ENCODE data around the gene GK2.

Gene GK2

GRCh38 chr4:79403356-79403755, 4.7 kb downstream of the GK2 start:
- H3K14ac ChIP-seq (ENCODE audit: low read length) = no peak overlapping the region
- no peak overlapping the region for H3K23ac ChIP-seq (ENCODE audit: low read length)
- H3K4me1 ChIP-seq (ENCODE audit: control insufficient read depth in 1 of 2, insufficient read depth in 2 of 2, low read length in 2 of 2) = no peaks in the 10 kb centered on the region
- H3K18ac ChIP-seq (ENCODE audit: low read length) = no peak overlapping the region
- H4K12ac ChIP-seq (ENCODE audit: low read depth, low read length) = no peak overlapping the region
- peaks cover 2% of the 10 kb centered on the region for H3K9me3 ChIP-seq (ENCODE audit: insufficient read depth, low read depth, low read length)
- H2AK5ac ChIP-seq (ENCODE audit: low read length) = no peak overlapping the region
- no peaks in the 10 kb centered on the region for H3K79me1 ChIP-seq (ENCODE audit: low read length)
- no peak overlapping the region for H2BK5ac ChIP-seq (ENCODE audit: low read depth, low read length, poor library complexity)
- H3K4ac ChIP-seq (ENCODE audit: low read depth, low read length) = no peak overlapping the region
- H3K4me2 ChIP-seq (ENCODE audit: low read length) = no peak overlapping the region
- H3K27ac ChIP-seq (ENCODE audit: low read depth, low read length) = no peak overlapping the region
- no peak overlapping the region for H4K8ac ChIP-seq (ENCODE audit: low read depth, low read length)
- no peak for DNase-seq
- H2BK120ac ChIP-seq (ENCODE audit: insufficient read depth, low read length, poor library complexity) = no peak overlapping the region
- no peaks in the 10 kb centered on the region for H3K27me3 ChIP-seq (ENCODE audit: insufficient read depth, low read length)
- H3K36me3 ChIP-seq (ENCODE audit: control insufficient read depth in 1 of 2, insufficient read depth in 2 of 2, low read length in 2 of 2) = no peaks in the 10 kb centered on the region
- no peak overlapping the region for H2AFZ ChIP-seq (ENCODE audit: insufficient read depth, low read length, poor library complexity)
- no peak overlapping the region for H4K91ac ChIP-seq (ENCODE audit: low read depth, low read length)
- H2BK12ac ChIP-seq (ENCODE audit: low read length) = no peak overlapping the region
- no peaks in the 10 kb centered on the region for H3K79me2 ChIP-seq (ENCODE audit: control insufficient read depth, insufficient read depth, low read length, poor library complexity)
- H3K4me3 ChIP-seq (ENCODE audit: low read depth, low read length) = no peak overlapping the region
- no CpG with 5 or more reads among the region's 1 CpG for WGBS (ENCODE audit: extremely low coverage, insufficient coverage, insufficient read length)
- no peak overlapping the region for H3K9ac ChIP-seq (ENCODE audit: low read length)

GRCh38 chr4:79402332-79402851, 5.6 kb downstream of the GK2 start:
- no peaks in the 10 kb centered on the region for H3K79me1 ChIP-seq (ENCODE audit: low read length)
- H2BK5ac ChIP-seq (ENCODE audit: low read depth, low read length, poor library complexity) = no peak overlapping the region
- H3K9ac ChIP-seq (ENCODE audit: low read length) = no peak overlapping the region
- no peak overlapping the region for H3K4me2 ChIP-seq (ENCODE audit: low read length)
- no peaks in the 10 kb centered on the region for H3K36me3 ChIP-seq (ENCODE audit: control insufficient read depth in 1 of 2, insufficient read depth in 2 of 2, low read length in 2 of 2)
- no peak overlapping the region for H2AFZ ChIP-seq (ENCODE audit: insufficient read depth, low read length, poor library complexity)
- no CpG with 5 or more reads among the region's 1 CpG for WGBS (ENCODE audit: extremely low coverage, insufficient coverage, insufficient read length)
- H3K4me3 ChIP-seq (ENCODE audit: low read depth, low read length) = no peak overlapping the region
- no peaks in the 10 kb centered on the region for H3K9me3 ChIP-seq (ENCODE audit: insufficient read depth, low read depth, low read length)
- H3K23ac ChIP-seq (ENCODE audit: low read length) = no peak overlapping the region
- H3K79me2 ChIP-seq (ENCODE audit: control insufficient read depth, insufficient read depth, low read length, poor library complexity) = no peaks in the 10 kb centered on the region
- H3K4me1 ChIP-seq (ENCODE audit: control insufficient read depth in 1 of 2, insufficient read depth in 2 of 2, low read length in 2 of 2) = no peaks in the 10 kb centered on the region
- H4K8ac ChIP-seq (ENCODE audit: low read depth, low read length) = no peak overlapping the region
- no peak overlapping the region for H3K27ac ChIP-seq (ENCODE audit: low read depth, low read length)
- no peak overlapping the region for H3K4ac ChIP-seq (ENCODE audit: low read depth, low read length)
- H2AK5ac ChIP-seq (ENCODE audit: low read length) = no peak overlapping the region
- no peak overlapping the region for H4K12ac ChIP-seq (ENCODE audit: low read depth, low read length)
- no peak overlapping the region for H3K18ac ChIP-seq (ENCODE audit: low read length)
- no peak overlapping the region for H2BK120ac ChIP-seq (ENCODE audit: insufficient read depth, low read length, poor library complexity)
- DNase-seq = no peak
- no peak overlapping the region for H2BK12ac ChIP-seq (ENCODE audit: low read length)
- no peak overlapping the region for H3K14ac ChIP-seq (ENCODE audit: low read length)
- no peak overlapping the region for H4K91ac ChIP-seq (ENCODE audit: low read depth, low read length)
- no peaks in the 10 kb centered on the region for H3K27me3 ChIP-seq (ENCODE audit: insufficient read depth, low read length)

GRCh38 chr4:79399076-79399475, 9.0 kb downstream of the GK2 start:
- Histone ChIP-seq H3K9ac (ENCODE audit: low read length) (no peak overlapping the region), H3K18ac (ENCODE audit: low read length) (no peak overlapping the region), H3K23ac (ENCODE audit: low read length) (no peak overlapping the region), H3K79me2 (ENCODE audit: control insufficient read depth, insufficient read depth, low read length, poor library complexity) (no peaks in the 10 kb centered on the region), H3K36me3 (ENCODE audit: control insufficient read depth in 1 of 2, insufficient read depth in 2 of 2, low read length in 2 of 2) (no peaks in the 10 kb centered on the region), H3K4ac (ENCODE audit: low read depth, low read length) (no peak overlapping the region), H2BK5ac (ENCODE audit: low read depth, low read length, poor library complexity) (no peak overlapping the region), H3K14ac (ENCODE audit: low read length) (no peak overlapping the region), H4K12ac (ENCODE audit: low read depth, low read length) (no peak overlapping the region), H3K4me1 (ENCODE audit: control insufficient read depth in 1 of 2, insufficient read depth in 2 of 2, low read length in 2 of 2) (no peaks in the 10 kb centered on the region), H2AK5ac (ENCODE audit: low read length) (no peak overlapping the region), H4K91ac (ENCODE audit: low read depth, low read length) (no peak overlapping the region), H2BK12ac (ENCODE audit: low read length) (no peak overlapping the region), H2AFZ (ENCODE audit: insufficient read depth, low read length, poor library complexity) (no peak overlapping the region), H4K8ac (ENCODE audit: low read depth, low read length) (no peak overlapping the region), H2BK120ac (ENCODE audit: insufficient read depth, low read length, poor library complexity) (no peak overlapping the region), H3K9me3 (ENCODE audit: insufficient read depth, low read depth, low read length) (no peaks in the 10 kb centered on the region), H3K4me3 (ENCODE audit: low read depth, low read length) (no peak overlapping the region), H3K79me1 (ENCODE audit: low read length) (no peaks in the 10 kb centered on the region), H3K27me3 (ENCODE audit: insufficient read depth, low read length) (no peaks in the 10 kb centered on the region), H3K27ac (ENCODE audit: low read depth, low read length) (no peak overlapping the region), H3K4me2 (ENCODE audit: low read length) (no peak overlapping the region)
- no CpG with 5 or more reads among the region's 1 CpG for WGBS (ENCODE audit: extremely low coverage, insufficient coverage, insufficient read length)
- no peak for DNase-seq

- Histone ChIP-seq H3K4ac (ENCODE audit: low read depth, low read length) (no peak overlapping the region), H3K14ac (ENCODE audit: low read length) (no peak overlapping the region), H3K4me3 (ENCODE audit: low read depth, low read length) (no peak overlapping the region), H2BK120ac (ENCODE audit: insufficient read depth, low read length, poor library complexity) (no peak overlapping the region), H4K91ac (ENCODE audit: low read depth, low read length) (no peak overlapping the region), H3K9ac (ENCODE audit: low read length) (no peak overlapping the region), H3K79me2 (ENCODE audit: control insufficient read depth, insufficient read depth, low read length, poor library complexity) (no peaks in the 10 kb centered on the region), H3K36me3 (ENCODE audit: control insufficient read depth in 1 of 2, insufficient read depth in 2 of 2, low read length in 2 of 2) (no peaks in the 10 kb centered on the region), H2AFZ (ENCODE audit: insufficient read depth, low read length, poor library complexity) (no peak overlapping the region), H3K18ac (ENCODE audit: low read length) (no peak overlapping the region), H3K23ac (ENCODE audit: low read length) (no peak overlapping the region), H4K8ac (ENCODE audit: low read depth, low read length) (no peak overlapping the region), H3K9me3 (ENCODE audit: insufficient read depth, low read depth, low read length) (no peaks in the 10 kb centered on the region), H3K27me3 (ENCODE audit: insufficient read depth, low read length) (no peaks in the 10 kb centered on the region), H2AK5ac (ENCODE audit: low read length) (no peak overlapping the region), H2BK12ac (ENCODE audit: low read length) (no peak overlapping the region), H4K12ac (ENCODE audit: low read depth, low read length) (no peak overlapping the region), H3K4me2 (ENCODE audit: low read length) (no peak overlapping the region), H2BK5ac (ENCODE audit: low read depth, low read length, poor library complexity) (no peak overlapping the region), H3K79me1 (ENCODE audit: low read length) (no peaks in the 10 kb centered on the region), H3K27ac (ENCODE audit: low read depth, low read length) (no peak overlapping the region), H3K4me1 (ENCODE audit: control insufficient read depth in 1 of 2, insufficient read depth in 2 of 2, low read length in 2 of 2) (no peaks in the 10 kb centered on the region)
- no CpG with 5 or more reads among the region's 5 CpGs for WGBS (ENCODE audit: extremely low coverage, insufficient coverage, insufficient read length)
- DNase-seq = no peak
Measured at GRCh38 chr4:79397951-79398350, 10.1 kb downstream of the GK2 start.

Measured in trophoblast cell (in vitro differentiated cells and primary cell).